Astrocyte (in vitro differentiated cells and primary cell): ENCODE data around the gene TICRR.

Source experiments
- CTCF ChIP-seq: IDR thresholded peaks from 2 replicates; pipeline ENCODE4 v1.5.1; 2011; ENCODE audit warnings: low read depth, mild to moderate bottlenecking, inconsistent platforms, low read length, moderate library complexity; ENCODE audit not compliant: insufficient read depth
- EZH2 ChIP-seq: IDR thresholded peaks from 2 replicates; pipeline ENCODE4 v1.6.1; 2012; ENCODE audit warnings: mild to moderate bottlenecking, low read length, inconsistent platforms; ENCODE audit not compliant: insufficient read depth

GRCh38 chr15:89631902-89632264 lies 56.6 kb downstream of the TICRR start:
- TF ChIP-seq CTCF (no peak), EZH2 (no peak)
